LNCAP (cell line): ENCODE data around the gene LCN9.

Source experiments
- CTCF ChIP-seq: fragments of 450-650 bp; IDR thresholded peaks from 2 replicates; pipeline ENCODE4 v1.5.1; 2017; ENCODE audit warnings: mild to moderate bottlenecking

The LCN9 gene

GRCh38 chr9:135650408-135650807 is 12.7 kb upstream of the LCN9 start:
- no peak for TF ChIP-seq CTCF

- no peak for TF ChIP-seq CTCF
These were observed 7.8 kb upstream of the LCN9 start for GRCh38 chr9:135655317-135655716.

GRCh38 chr9:135657416-135657815 is 5.7 kb upstream of the LCN9 start:
- no peak for TF ChIP-seq CTCF

GRCh38 chr9:135659252-135659651 is 3.9 kb upstream of the LCN9 start:
- no peak for TF ChIP-seq CTCF

GRCh38 chr9:135660407-135660806 is 2.7 kb upstream of the LCN9 start:
- no peak for TF ChIP-seq CTCF

GRCh38 chr9:135661816-135662560 is 1.1 kb upstream of the LCN9 start:
- no peak for TF ChIP-seq CTCF

GRCh38 chr9:135663451-135663770 is 302 bp downstream of the LCN9 start:
- no peak for TF ChIP-seq CTCF

GRCh38 chr9:135663857-135664256 is 748 bp downstream of the LCN9 start:
- TF ChIP-seq CTCF: no peak
